Right lung (tissue), 5 donors: ENCODE measurements around the gene AQP10. TPM values are rescaled to one million over a fixed set of nuclear protein-coding genes. Genes with fewer than 3 reads are reported as not detected.
"Not testable (repeated sequence)": the region's sequence is repeated elsewhere in the genome, so short reads cannot be mapped to it uniquely, and the experiment has no call there.

Experiments used
- DNase-seq, 2 donors: peaks; one replicate each; pipeline ENCODE4 v3.0.0-alpha.2; 2013
- polyA plus RNA-seq, 5 donors: library from polyadenylated mRNA; unstranded; fragments of 120-200 nt; gene quantifications; one replicate each; pipeline versions ENCODE4 v1.2.1 to v1.2.3, GENCODE V29; 2013; ENCODE audit warnings: inconsistent platforms in 1 of 5, low replicate concordance in 1 of 5; ENCODE audit not compliant: insufficient read length in 5 of 5, insufficient read depth in 1 of 5

AQP10 gene
- polyA plus RNA-seq, 5 donors, result 0.14 to 0.40 (median 0.21) TPM

- no peak for DNase-seq
Measured at GRCh38 chr1:154323493-154323892, 2.6 kb downstream of the AQP10 start.

- no peak for DNase-seq
Measured at GRCh38 chr1:154324241-154324640, 3.3 kb downstream of the AQP10 start.

- DNase-seq, result peak; percentile 79 to 80
Measured at GRCh38 chr1:154324669-154325582, 4.0 kb downstream of the AQP10 start, which contains the start of gene ATP8B2. Gene ATP8B2, plus strand, starts transcription at chr1:154325525. Its CDS starts 2,617 bp downstream, at chr1:154328142.

GRCh38 chr1:154325583-154326545 is 5.0 kb downstream of the AQP10 start:
- DNase-seq, result peak; percentile 39 to 53

- no peak for DNase-seq
Measured at GRCh38 chr1:154326546-154327465, 5.9 kb downstream of the AQP10 start.

- DNase-seq, result no peak
Measured at GRCh38 chr1:154327466-154328317, 6.8 kb downstream of the AQP10 start.

- peak; percentile 75 to 78 for DNase-seq
Measured at GRCh38 chr1:154328318-154329151, 7.6 kb downstream of the AQP10 start.

GRCh38 chr1:154329152-154329521 is 8.2 kb downstream of the AQP10 start:
- DNase-seq, result no peak

- DNase-seq, result no peak
Measured at GRCh38 chr1:154329551-154330131, 8.7 kb downstream of the AQP10 start.

- DNase-seq, result no peak
Measured at GRCh38 chr1:154330669-154331068, 9.8 kb downstream of the AQP10 start.

- no peak for DNase-seq
Measured at GRCh38 chr1:154334079-154335024, 13.5 kb downstream of the AQP10 start.

- DNase-seq, result peak; percentile 64 to 73
Measured at GRCh38 chr1:154335025-154335714, 14.3 kb downstream of the AQP10 start.

GRCh38 chr1:154337253-154337894 is 16.5 kb downstream of the AQP10 start:
- DNase-seq, result no peak

GRCh38 chr1:154338875-154339274 is 18.0 kb downstream of the AQP10 start:
- no peak for DNase-seq

GRCh38 chr1:154341366-154341765 is 20.5 kb downstream of the AQP10 start:
- not testable (repeated sequence) for DNase-seq

GRCh38 chr1:154342132-154342531 is 21.2 kb downstream of the AQP10 start:
- DNase-seq, result no peak
